SU-DHL-6 (cell line): ENCODE results near the gene NINL.

Experiments
- H2AFZ ChIP-seq: fragments of 200-600 bp; sonication (generic); 2 replicates; pipeline ENCODE4 v1.6.1; 2014; ENCODE audit warnings: low read depth, mild to moderate bottlenecking, moderate library complexity, mixed read lengths, antibody characterized with exemption, low read length; ENCODE audit not compliant: severe bottlenecking
- H3F3A ChIP-seq: fragments of 200-600 bp; shearing (Covaris generic); 2 replicates; pipeline ENCODE4 v1.6.0; 2016; ENCODE audit warnings: antibody characterized with exemption, mild to moderate bottlenecking; ENCODE audit not compliant: insufficient read depth
- H3K27ac ChIP-seq: fragments of 200-600 bp; sonication (generic); 2 replicates; pipeline ENCODE4 v1.5.1; 2016; ENCODE audit warnings: low read depth, mild to moderate bottlenecking, low read length, moderate library complexity, mixed read lengths
- H3K27me3 ChIP-seq: fragments of 200-600 bp; sonication (generic), shearing (Covaris generic); 2 replicates; pipeline ENCODE4 v1.6.0; 2014; ENCODE audit warnings: mild to moderate bottlenecking, low read length
- H3K36me3 ChIP-seq: fragments of 200-600 bp; sonication (generic); 2 replicates; pipeline ENCODE4 v1.6.1; 2014; ENCODE audit warnings: mild to moderate bottlenecking, low read length, mixed read lengths
- H3K4me2 ChIP-seq: fragments of 300-600, 200-600 bp; shearing (Covaris generic), sonication (generic); 2 replicates; pipeline ENCODE4 v1.6.0; 2014; ENCODE audit warnings: low read length, low read depth, mild to moderate bottlenecking; ENCODE audit not compliant: poor library complexity, severe bottlenecking
- H3K4me3 ChIP-seq: fragments of 200-600 bp; sonication (generic); 2 replicates; pipeline ENCODE4 v1.5.1; 2014; ENCODE audit warnings: antibody characterized with exemption, low read length, mild to moderate bottlenecking, mixed read lengths; ENCODE audit not compliant: insufficient read depth, poor library complexity, severe bottlenecking
- H3K79me2 ChIP-seq: fragments of 200-600 bp; sonication (generic); 2 replicates; pipeline ENCODE4 v1.6.1; 2014; ENCODE audit warnings: mild to moderate bottlenecking, low read length, moderate library complexity; ENCODE audit not compliant: insufficient read depth
- H3K9ac ChIP-seq: fragments of 200-600 bp; sonication (generic); 2 replicates; pipeline ENCODE4 v1.7.0; 2014; ENCODE audit warnings: mild to moderate bottlenecking, low read length
- H3K9me2 ChIP-seq: fragments of 200-600 bp; sonication (generic); replicated peaks from 2 replicates; pipeline ENCODE4 v1.6.1; 2014; ENCODE audit warnings: low read length; ENCODE audit not compliant: insufficient read depth
- H3K9me3 ChIP-seq: fragments of 200-600 bp; sonication (generic); 2 replicates; pipeline ENCODE4 v1.6.1; 2014; ENCODE audit warnings: low read length, mixed read lengths; ENCODE audit not compliant: insufficient read depth
- H4K20me1 ChIP-seq: fragments of 200-600 bp; sonication (generic); 2 replicates; pipeline ENCODE4 v1.6.1; 2014; ENCODE audit warnings: low read depth, mild to moderate bottlenecking, antibody characterized with exemption, low read length, moderate library complexity, mixed read lengths
- EZH2phosphoT487 ChIP-seq: fragments of 200-600 bp; sonication (generic), shearing (Covaris generic); conservative IDR thresholded peaks from 2 replicates; pipeline ENCODE4 v1.6.1; 2018; ENCODE audit warnings: mild to moderate bottlenecking, antibody characterized with exemption, low read length, moderate library complexity, mixed read lengths
- TF ChIP-seq, protein P1 (sequence below): fragments of 200-600 bp; sonication (generic); IDR thresholded peaks from one replicate; pipeline ENCODE4 v1.5.1; 2017; ENCODE audit warnings: antibody characterized with exemption, mild to moderate bottlenecking, low read length, moderate library complexity; ENCODE audit not compliant: insufficient read depth, poor library complexity, severe bottlenecking

Gene NINL

DNA sequence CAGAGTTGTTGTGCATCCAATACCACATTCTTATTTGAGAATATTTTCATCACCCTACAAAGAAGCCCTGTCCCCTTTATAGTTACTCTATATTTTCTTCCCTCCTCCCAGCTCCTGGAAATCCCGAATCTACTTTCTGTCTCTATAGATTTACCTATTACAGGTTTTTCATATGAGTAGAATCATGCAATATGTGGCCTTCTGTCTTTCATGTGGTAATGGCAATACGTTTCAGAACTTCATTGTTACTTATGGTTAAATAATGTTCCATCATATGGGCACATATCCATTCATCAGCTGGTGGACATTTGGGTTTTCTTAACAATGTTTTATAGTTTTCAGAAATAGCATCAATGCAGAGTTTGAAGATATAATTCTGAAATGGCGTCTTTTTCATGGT lies 160.8 kb downstream of the NINL start:
- Histone ChIP-seq H3K4me2 (no peak overlapping the region), H3K36me3 (peaks cover 35% of the 10 kb centered on the region), H3K9me2 (no peaks in the 10 kb centered on the region), H2AFZ (no peak overlapping the region), H3K9me3 (no peaks in the 10 kb centered on the region), H3K9ac (no peak overlapping the region), H3K4me3 (no peak overlapping the region), H4K20me1 (no peaks in the 10 kb centered on the region), H3F3A (peaks cover 9% of the 10 kb centered on the region; the same call in 1 of the 2 replicates), H3K27me3 (no peaks in the 10 kb centered on the region), H3K27ac (no peak overlapping the region), H3K79me2 (no peaks in the 10 kb centered on the region; the same call in 1 of the 2 replicates)
- TF ChIP-seq, protein P1, sequence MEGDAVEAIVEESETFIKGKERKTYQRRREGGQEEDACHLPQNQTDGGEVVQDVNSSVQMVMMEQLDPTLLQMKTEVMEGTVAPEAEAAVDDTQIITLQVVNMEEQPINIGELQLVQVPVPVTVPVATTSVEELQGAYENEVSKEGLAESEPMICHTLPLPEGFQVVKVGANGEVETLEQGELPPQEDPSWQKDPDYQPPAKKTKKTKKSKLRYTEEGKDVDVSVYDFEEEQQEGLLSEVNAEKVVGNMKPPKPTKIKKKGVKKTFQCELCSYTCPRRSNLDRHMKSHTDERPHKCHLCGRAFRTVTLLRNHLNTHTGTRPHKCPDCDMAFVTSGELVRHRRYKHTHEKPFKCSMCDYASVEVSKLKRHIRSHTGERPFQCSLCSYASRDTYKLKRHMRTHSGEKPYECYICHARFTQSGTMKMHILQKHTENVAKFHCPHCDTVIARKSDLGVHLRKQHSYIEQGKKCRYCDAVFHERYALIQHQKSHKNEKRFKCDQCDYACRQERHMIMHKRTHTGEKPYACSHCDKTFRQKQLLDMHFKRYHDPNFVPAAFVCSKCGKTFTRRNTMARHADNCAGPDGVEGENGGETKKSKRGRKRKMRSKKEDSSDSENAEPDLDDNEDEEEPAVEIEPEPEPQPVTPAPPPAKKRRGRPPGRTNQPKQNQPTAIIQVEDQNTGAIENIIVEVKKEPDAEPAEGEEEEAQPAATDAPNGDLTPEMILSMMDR = no peak
- no peak for TF ChIP-seq EZH2phosphoT487

DNA sequence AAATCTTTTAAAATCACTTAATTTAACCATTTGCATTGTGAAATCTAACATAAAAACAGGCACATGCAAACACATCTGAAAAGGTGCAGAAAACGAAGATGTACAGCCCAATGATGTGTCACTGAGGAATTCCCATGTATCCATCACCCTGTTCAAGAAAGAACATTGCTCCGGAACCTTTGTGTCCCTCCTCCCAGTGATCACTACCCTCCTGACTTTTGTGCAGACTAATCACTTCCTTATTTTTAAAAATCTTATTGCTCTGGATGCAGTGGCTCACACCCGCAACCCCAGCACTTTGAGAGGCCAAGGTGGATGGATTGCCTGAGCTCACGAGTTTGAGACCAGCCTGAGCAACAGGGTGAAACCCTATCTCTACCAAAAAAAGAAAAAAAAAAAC lies 163.3 kb downstream of the NINL start:
- H3K4me2 ChIP-seq = no peak overlapping the region
- H3K4me3 ChIP-seq = no peak overlapping the region
- H3K9ac ChIP-seq = no peak overlapping the region
- no peaks in the 10 kb centered on the region for H3K9me2 ChIP-seq
- no peak overlapping the region for H2AFZ ChIP-seq
- H3K27ac ChIP-seq = no peak overlapping the region
- TF ChIP-seq, protein P1 = no peak
- no peak for TF ChIP-seq EZH2phosphoT487
- H3F3A ChIP-seq = peaks cover 9% of the 10 kb centered on the region; the same call in 1 of the 2 replicates
- H3K36me3 ChIP-seq = peaks cover 40% of the 10 kb centered on the region
- H3K9me3 ChIP-seq = no peaks in the 10 kb centered on the region
- H3K79me2 ChIP-seq = no peaks in the 10 kb centered on the region; the same call in 1 of the 2 replicates
- no peaks in the 10 kb centered on the region for H3K27me3 ChIP-seq
- H4K20me1 ChIP-seq = no peaks in the 10 kb centered on the region

DNA sequence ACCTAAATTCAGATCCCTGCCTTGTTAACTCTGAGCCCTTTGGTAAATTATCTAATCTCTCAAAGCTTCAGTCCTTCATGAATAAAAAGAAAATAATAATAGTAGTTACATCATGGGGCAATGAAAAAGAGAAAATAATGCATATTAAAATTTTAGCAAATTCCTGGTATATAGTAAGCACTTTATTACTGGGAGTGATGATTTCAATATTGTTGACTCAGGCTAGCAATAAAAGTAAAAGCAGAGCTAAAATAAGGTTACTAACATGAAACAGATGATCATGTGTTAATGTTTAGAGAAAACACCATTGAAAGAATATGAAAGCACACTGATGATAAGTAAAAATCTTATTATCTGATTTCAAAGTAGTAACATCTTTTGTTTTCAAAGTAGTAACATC lies 164.2 kb downstream of the NINL start:
- Histone ChIP-seq H3F3A (peaks cover 9% of the 10 kb centered on the region; the same call in 1 of the 2 replicates), H3K4me2 (no peak overlapping the region), H3K9ac (no peak overlapping the region), H3K9me3 (no peaks in the 10 kb centered on the region), H3K27ac (no peak overlapping the region), H3K4me3 (no peak overlapping the region), H2AFZ (no peak overlapping the region), H3K36me3 (peaks cover 39% of the 10 kb centered on the region), H4K20me1 (no peaks in the 10 kb centered on the region), H3K79me2 (no peaks in the 10 kb centered on the region; the same call in 1 of the 2 replicates), H3K9me2 (no peaks in the 10 kb centered on the region), H3K27me3 (no peaks in the 10 kb centered on the region)
- TF ChIP-seq, protein P1 = no peak
- TF ChIP-seq EZH2phosphoT487 = no peak
